ENCODE data around the gene CNN2. TPM values are rescaled to one million over a fixed set of nuclear protein-coding genes. Genes with fewer than 3 reads are reported as not detected.

CNN2 gene
- total RNA-seq: 160 and 163 TPM in 2 replicates

- peak within 1 kb of the TSS; percentile 93 for H3K4me3 Mint-ChIP-seq (ENCODE audit: low read depth)
- DNase-seq (ENCODE audit: low spot score): peak; percentile 72
- intact Hi-C loops (cut with micrococcal nuclease): loop anchor here (2.0 to 5.0 kb wide), 3 partner anchors 41 to 166 kb away; partner anchors contain the start of genes ARHGAP45 and GPX4
- H3K9me3 Mint-ChIP-seq: no peaks in the 10 kb centered on the region
- peaks cover 17% of the 10 kb centered on the region for H3K36me3 Mint-ChIP-seq (ENCODE audit: low read depth)
- peaks cover 23% of the 10 kb centered on the region for H3K4me1 Mint-ChIP-seq (ENCODE audit: low read depth)
- H3K27ac Mint-ChIP-seq: peak within 1 kb of the TSS; percentile 83
- no peaks in the 10 kb centered on the region for H3K27me3 Mint-ChIP-seq (ENCODE audit: low read depth)
Measured at GRCh38 chr19:1025960-1026782, at the start of gene CNN2. Gene CNN2 (plus strand): TSS chr19:1026608. CDS start chr19:1026662, 54 bp downstream.

- intact Hi-C loops (cut with micrococcal nuclease): no loop called here
- no peaks in the 10 kb centered on the region for H3K27me3 Mint-ChIP-seq (ENCODE audit: low read depth)
- no peaks in the 10 kb centered on the region for H3K4me1 Mint-ChIP-seq (ENCODE audit: low read depth)
- peaks cover 5% of the 10 kb centered on the region for H3K36me3 Mint-ChIP-seq (ENCODE audit: low read depth)
- H3K9me3 Mint-ChIP-seq: no peaks in the 10 kb centered on the region
- H3K4me3 Mint-ChIP-seq (ENCODE audit: low read depth): no peak overlapping the region
- no peak for DNase-seq (ENCODE audit: low spot score)
- no peak overlapping the region for H3K27ac Mint-ChIP-seq
Measured at GRCh38 chr19:977058-977464, 49.3 kb upstream of the CNN2 start.

- Mint-ChIP-seq H3K9me3 (no peaks in the 10 kb centered on the region), H3K36me3 (ENCODE audit: low read depth) (no peaks in the 10 kb centered on the region), H3K4me3 (ENCODE audit: low read depth) (no peak overlapping the region), H3K4me1 (ENCODE audit: low read depth) (peaks cover 3% of the 10 kb centered on the region), H3K27me3 (ENCODE audit: low read depth) (no peaks in the 10 kb centered on the region), H3K27ac (no peak overlapping the region)
- DNase-seq (ENCODE audit: low spot score): no peak
- intact Hi-C loops (cut with micrococcal nuclease): no loop called here
Measured at GRCh38 chr19:979318-979741, 47.1 kb upstream of the CNN2 start.

GRCh38 chr19:980133-980998, 46.0 kb upstream of the CNN2 start:
- Mint-ChIP-seq H3K27ac (no peak overlapping the region), H3K36me3 (ENCODE audit: low read depth) (no peaks in the 10 kb centered on the region), H3K9me3 (no peaks in the 10 kb centered on the region), H3K4me3 (ENCODE audit: low read depth) (no peak overlapping the region), H3K4me1 (ENCODE audit: low read depth) (peaks cover 8% of the 10 kb centered on the region), H3K27me3 (ENCODE audit: low read depth) (no peaks in the 10 kb centered on the region)
- no peak for DNase-seq (ENCODE audit: low spot score)
- intact Hi-C loops (cut with micrococcal nuclease): loop anchor here (5.0 kb wide), 1 partner anchor 118 kb away; no protein-coding TSS in a partner anchor

- no peaks in the 10 kb centered on the region for H3K9me3 Mint-ChIP-seq
- H3K36me3 Mint-ChIP-seq (ENCODE audit: low read depth): peaks cover 8% of the 10 kb centered on the region
- intact Hi-C loops (cut with micrococcal nuclease): loop anchor here (1.0 to 5.0 kb wide), 2 partner anchors 61 to 120 kb away; no protein-coding TSS in a partner anchor
- H3K4me1 Mint-ChIP-seq (ENCODE audit: low read depth): peaks cover 11% of the 10 kb centered on the region
- no peak overlapping the region for H3K27ac Mint-ChIP-seq
- H3K4me3 Mint-ChIP-seq (ENCODE audit: low read depth): peak overlapping the region; percentile 13
- no peaks in the 10 kb centered on the region for H3K27me3 Mint-ChIP-seq (ENCODE audit: low read depth)
- peak; percentile 74 for DNase-seq (ENCODE audit: low spot score)
Measured at GRCh38 chr19:982567-983170, 43.7 kb upstream of the CNN2 start.

- Mint-ChIP-seq H3K27ac (peak within 1 kb of the TSS; percentile 94), H3K36me3 (ENCODE audit: low read depth) (peaks cover 17% of the 10 kb centered on the region), H3K4me1 (ENCODE audit: low read depth) (peaks cover 11% of the 10 kb centered on the region), H3K27me3 (ENCODE audit: low read depth) (no peaks in the 10 kb centered on the region), H3K9me3 (no peaks in the 10 kb centered on the region), H3K4me3 (ENCODE audit: low read depth) (peak within 1 kb of the TSS; percentile 95)
- peak; percentile 86 for DNase-seq (ENCODE audit: low spot score)
- intact Hi-C loops (cut with micrococcal nuclease): loop anchor here (1.0 to 5.0 kb wide), 3 partner anchors 37 to 122 kb away; partner anchors contain the start of genes RNU6-2 and TMEM259
Measured at GRCh38 chr19:984165-984967, 42.0 kb upstream of the CNN2 start, which contains the start of gene WDR18. Gene WDR18 (plus strand): TSS chr19:984345. CDS start chr19:984354, 9 bp downstream.

- Mint-ChIP-seq H3K27me3 (ENCODE audit: low read depth) (no peaks in the 10 kb centered on the region), H3K27ac (no peak overlapping the region), H3K4me3 (ENCODE audit: low read depth) (peak overlapping the region; percentile 95), H3K36me3 (ENCODE audit: low read depth) (peaks cover 20% of the 10 kb centered on the region), H3K9me3 (no peaks in the 10 kb centered on the region), H3K4me1 (ENCODE audit: low read depth) (peaks cover 11% of the 10 kb centered on the region)
- DNase-seq (ENCODE audit: low spot score): no peak
- intact Hi-C loops (cut with micrococcal nuclease): no loop called here
Measured at GRCh38 chr19:986083-986482, 40.3 kb upstream of the CNN2 start.

GRCh38 chr19:988081-988480, 38.3 kb upstream of the CNN2 start:
- no peaks in the 10 kb centered on the region for H3K27me3 Mint-ChIP-seq (ENCODE audit: low read depth)
- intact Hi-C loops (cut with micrococcal nuclease): no loop called here
- no peaks in the 10 kb centered on the region for H3K9me3 Mint-ChIP-seq
- peaks cover 25% of the 10 kb centered on the region for H3K36me3 Mint-ChIP-seq (ENCODE audit: low read depth)
- DNase-seq (ENCODE audit: low spot score): no peak
- H3K4me3 Mint-ChIP-seq (ENCODE audit: low read depth): no peak overlapping the region
- H3K4me1 Mint-ChIP-seq (ENCODE audit: low read depth): peaks cover 11% of the 10 kb centered on the region
- no peak overlapping the region for H3K27ac Mint-ChIP-seq

GRCh38 chr19:988510-988909, 37.9 kb upstream of the CNN2 start:
- Mint-ChIP-seq H3K4me1 (ENCODE audit: low read depth) (peaks cover 11% of the 10 kb centered on the region), H3K4me3 (ENCODE audit: low read depth) (no peak overlapping the region), H3K27me3 (ENCODE audit: low read depth) (no peaks in the 10 kb centered on the region), H3K36me3 (ENCODE audit: low read depth) (peaks cover 28% of the 10 kb centered on the region), H3K27ac (no peak overlapping the region), H3K9me3 (no peaks in the 10 kb centered on the region)
- intact Hi-C loops (cut with micrococcal nuclease): no loop called here
- DNase-seq (ENCODE audit: low spot score): no peak

GRCh38 chr19:989381-990081, 36.9 kb upstream of the CNN2 start:
- no peak for DNase-seq (ENCODE audit: low spot score)
- peaks cover 8% of the 10 kb centered on the region for H3K4me1 Mint-ChIP-seq (ENCODE audit: low read depth)
- intact Hi-C loops (cut with micrococcal nuclease): no loop called here
- no peaks in the 10 kb centered on the region for H3K27me3 Mint-ChIP-seq (ENCODE audit: low read depth)
- H3K4me3 Mint-ChIP-seq (ENCODE audit: low read depth): no peak overlapping the region
- H3K27ac Mint-ChIP-seq: no peak overlapping the region
- peaks cover 28% of the 10 kb centered on the region for H3K36me3 Mint-ChIP-seq (ENCODE audit: low read depth)
- H3K9me3 Mint-ChIP-seq: no peaks in the 10 kb centered on the region

GRCh38 chr19:990119-990571, 36.3 kb upstream of the CNN2 start:
- no peak for DNase-seq (ENCODE audit: low spot score)
- no peak overlapping the region for H3K27ac Mint-ChIP-seq
- no peaks in the 10 kb centered on the region for H3K9me3 Mint-ChIP-seq
- intact Hi-C loops (cut with micrococcal nuclease): no loop called here
- no peak overlapping the region for H3K4me3 Mint-ChIP-seq (ENCODE audit: low read depth)
- H3K27me3 Mint-ChIP-seq (ENCODE audit: low read depth): no peaks in the 10 kb centered on the region
- H3K4me1 Mint-ChIP-seq (ENCODE audit: low read depth): peaks cover 3% of the 10 kb centered on the region
- H3K36me3 Mint-ChIP-seq (ENCODE audit: low read depth): peaks cover 28% of the 10 kb centered on the region
